ENCODE data around the gene PDE8A.

DNA sequence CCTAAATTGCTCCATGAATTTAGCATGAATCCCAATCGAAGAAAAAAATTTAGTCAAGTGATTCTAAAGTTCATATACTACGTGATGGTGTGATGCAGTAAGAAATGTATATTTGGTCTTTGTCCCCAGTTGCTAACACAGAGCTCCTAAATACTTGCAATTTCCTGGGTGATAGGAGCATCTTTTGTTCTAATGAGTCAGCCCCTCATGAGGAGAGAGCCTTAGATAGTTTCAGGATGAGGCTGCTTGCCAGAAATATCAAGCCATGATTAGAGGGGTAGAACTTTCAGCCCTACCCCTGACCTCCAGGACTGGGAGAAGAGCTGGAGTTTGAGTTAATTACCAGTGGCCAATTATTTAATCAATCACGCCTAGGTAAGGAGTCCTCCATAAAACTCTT, 170.2 kb downstream of the PDE8A start:
- TF ChIP-seq, protein P1, sequence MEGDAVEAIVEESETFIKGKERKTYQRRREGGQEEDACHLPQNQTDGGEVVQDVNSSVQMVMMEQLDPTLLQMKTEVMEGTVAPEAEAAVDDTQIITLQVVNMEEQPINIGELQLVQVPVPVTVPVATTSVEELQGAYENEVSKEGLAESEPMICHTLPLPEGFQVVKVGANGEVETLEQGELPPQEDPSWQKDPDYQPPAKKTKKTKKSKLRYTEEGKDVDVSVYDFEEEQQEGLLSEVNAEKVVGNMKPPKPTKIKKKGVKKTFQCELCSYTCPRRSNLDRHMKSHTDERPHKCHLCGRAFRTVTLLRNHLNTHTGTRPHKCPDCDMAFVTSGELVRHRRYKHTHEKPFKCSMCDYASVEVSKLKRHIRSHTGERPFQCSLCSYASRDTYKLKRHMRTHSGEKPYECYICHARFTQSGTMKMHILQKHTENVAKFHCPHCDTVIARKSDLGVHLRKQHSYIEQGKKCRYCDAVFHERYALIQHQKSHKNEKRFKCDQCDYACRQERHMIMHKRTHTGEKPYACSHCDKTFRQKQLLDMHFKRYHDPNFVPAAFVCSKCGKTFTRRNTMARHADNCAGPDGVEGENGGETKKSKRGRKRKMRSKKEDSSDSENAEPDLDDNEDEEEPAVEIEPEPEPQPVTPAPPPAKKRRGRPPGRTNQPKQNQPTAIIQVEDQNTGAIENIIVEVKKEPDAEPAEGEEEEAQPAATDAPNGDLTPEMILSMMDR (conservative IDR thresholded peaks at IDR 0.05; ENCODE audit: low read depth, low read length) = no peak
- TF ChIP-seq EZH2 (IDR thresholded peaks at IDR 0.05; ENCODE audit: low read length, unreplicated experiment) = no peak

All from PC-3 (cell line).